Sigmoid colon (tissue), 3 donors: ENCODE results near the gene IL11.

Experiments
- CTCF ChIP-seq, 4 experiments: fragments of 450-650 bp in 3 of 4; fragments of 200-600 bp in 1 of 4; IDR thresholded peaks; one replicate each; pipeline ENCODE4 v1.5.1; 2016 to 2019; ENCODE audit warnings: antibody characterized with exemption in 4 of 4, mild to moderate bottlenecking in 3 of 4, moderate library complexity in 2 of 4
- POLR2A ChIP-seq, 2 donors: fragments of 450-650 bp; IDR thresholded peaks; one replicate each; pipeline ENCODE4 v1.6.1; 2016; ENCODE audit warnings: antibody characterized with exemption in 2 of 2, mild to moderate bottlenecking in 2 of 2, moderate library complexity in 2 of 2

- TF ChIP-seq POLR2A (IDR thresholded peaks at IDR 0.05) = no peak
- TF ChIP-seq CTCF (IDR thresholded peaks at IDR 0.05) = no peak
Measured at GRCh38 chr19:55402509-55402908, 32.2 kb upstream of the IL11 start.
